GM21717 (cell line): Measurements from ENCODE around the gene ABCC8.
"Not testable (repeated sequence)": the region's sequence is repeated elsewhere in the genome, so short reads cannot be mapped to it uniquely, and the experiment has no call there.

Source experiments
- ATAC-seq: cut with Tn5 transposase; IDR thresholded peaks from one replicate; pipeline ENCODE4 v1.9.1; 2021; ENCODE audit warnings: mild to moderate bottlenecking, moderate library complexity; ENCODE audit not compliant: unreplicated experiment

ABCC8 gene

DNA sequence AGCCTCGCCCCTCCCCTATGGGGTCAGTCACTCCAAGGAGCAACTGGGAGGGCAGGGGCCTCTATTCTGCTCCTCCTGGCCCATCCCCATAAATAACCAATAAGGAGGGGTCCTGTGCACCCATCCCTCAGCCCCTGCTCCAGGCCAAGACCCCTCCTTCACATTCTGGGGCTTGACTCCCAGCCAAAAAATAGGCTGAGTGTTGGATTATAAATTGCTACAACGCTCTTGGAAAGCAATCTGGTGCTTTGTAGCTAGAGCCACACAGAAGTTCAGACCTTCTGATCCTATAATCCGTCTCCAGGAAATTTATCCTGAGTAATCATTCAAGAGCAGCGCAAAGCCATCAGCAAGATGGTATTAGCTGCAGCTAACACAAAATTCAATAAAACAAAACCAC is 42.5 kb downstream of the ABCC8 start:
- ATAC-seq, result no peak

DNA sequence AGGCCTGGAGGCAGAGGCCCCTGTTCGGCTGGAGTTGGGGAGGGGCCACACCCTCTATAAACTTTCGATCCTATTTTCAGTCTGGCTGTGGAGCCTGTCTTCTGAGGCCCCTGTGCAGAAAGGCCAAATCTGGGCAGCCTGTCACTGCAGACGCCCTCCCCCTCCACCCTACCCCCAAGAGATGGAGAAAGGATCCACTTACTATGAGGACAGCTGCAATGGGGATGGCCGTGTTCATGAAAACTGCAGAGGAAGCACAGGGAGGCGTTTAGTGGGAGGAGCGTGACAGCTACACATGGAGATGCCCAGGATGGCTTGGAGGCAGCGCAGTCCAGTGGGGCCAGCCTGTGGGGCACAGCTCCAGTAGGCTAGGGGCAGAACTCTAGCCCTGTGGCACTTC is 44.6 kb downstream of the ABCC8 start:
- no peak for ATAC-seq

DNA sequence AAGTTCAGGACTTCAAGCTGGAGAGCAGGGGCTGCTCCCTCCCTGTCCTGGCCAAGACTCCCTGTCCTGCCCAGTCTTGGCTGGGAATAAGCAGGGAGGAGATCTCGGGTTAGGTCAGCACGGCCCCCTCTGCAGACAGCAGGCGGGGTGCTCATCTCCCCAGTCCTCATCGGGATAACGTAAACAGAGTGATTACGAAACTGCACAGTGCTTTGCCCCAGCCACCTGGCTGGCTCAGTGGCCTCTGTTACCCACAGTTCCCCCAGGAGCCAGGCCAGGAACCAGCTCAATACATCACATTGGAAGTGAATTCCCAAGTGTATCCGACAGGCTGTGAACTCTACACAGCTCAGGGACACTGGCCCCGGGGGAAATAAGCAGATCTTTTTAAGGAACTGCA is 45.5 kb downstream of the ABCC8 start:
- no peak for ATAC-seq

DNA sequence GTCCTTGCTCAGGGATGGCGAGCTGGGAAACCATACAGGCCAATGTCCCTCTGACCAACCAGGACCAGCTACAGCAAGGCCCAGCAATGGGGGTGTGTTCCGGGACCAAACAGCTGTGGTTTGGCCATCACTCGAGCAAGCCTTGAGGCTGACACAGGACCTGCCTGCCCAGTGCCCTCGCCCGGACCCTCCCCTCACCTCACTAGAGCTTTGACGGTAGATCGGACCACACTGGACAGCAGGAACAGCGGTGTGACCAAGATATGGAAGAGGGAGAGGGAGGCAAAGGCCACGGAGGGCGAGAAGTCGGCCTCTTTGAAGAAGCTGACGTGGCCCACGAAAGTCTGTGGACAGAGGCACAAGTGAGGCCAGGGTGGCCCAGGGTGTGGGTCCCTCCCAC is 46.0 kb downstream of the ABCC8 start:
- ATAC-seq, result no peak

DNA sequence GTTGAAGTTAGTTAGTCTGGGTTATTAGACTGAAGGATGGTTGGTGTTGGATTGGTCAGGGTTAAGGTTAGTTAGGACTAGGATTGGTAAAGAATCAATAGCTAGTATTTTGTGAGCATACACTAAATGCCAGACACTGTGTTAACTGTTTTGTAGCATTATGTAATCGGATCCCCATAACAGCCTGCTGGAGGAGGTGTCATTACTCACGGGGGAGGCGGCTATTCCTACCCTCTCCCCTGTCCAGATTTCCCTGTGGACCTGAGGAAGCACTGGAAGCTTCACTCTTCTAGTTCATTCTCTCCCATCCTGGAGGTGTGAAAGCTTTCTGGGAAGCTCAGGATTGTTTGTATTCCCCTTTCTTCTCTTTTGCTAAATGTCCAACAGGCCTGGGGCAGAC is 47.7 kb downstream of the ABCC8 start:
- ATAC-seq, result no peak

DNA sequence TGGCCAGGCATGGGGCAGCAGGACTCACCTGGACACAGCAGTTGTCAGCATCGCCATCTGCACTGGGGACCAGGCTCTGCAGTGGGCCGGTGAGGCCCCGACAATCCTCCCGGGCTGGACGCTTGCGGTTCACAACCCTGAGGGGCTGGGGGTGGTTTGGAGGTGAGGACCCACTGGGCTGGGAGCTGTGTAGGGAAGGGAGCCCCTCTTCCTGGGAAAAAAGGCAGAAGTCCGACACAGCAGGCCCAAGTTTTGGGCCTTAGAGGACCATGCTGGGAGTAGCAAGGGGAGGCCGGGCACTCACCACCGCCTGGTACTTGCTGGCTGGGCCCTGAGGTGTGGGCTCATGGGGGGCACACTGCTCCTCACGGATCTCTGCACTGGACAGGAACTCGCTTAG is 48.4 kb downstream of the ABCC8 start:
- ATAC-seq, result no peak

DNA sequence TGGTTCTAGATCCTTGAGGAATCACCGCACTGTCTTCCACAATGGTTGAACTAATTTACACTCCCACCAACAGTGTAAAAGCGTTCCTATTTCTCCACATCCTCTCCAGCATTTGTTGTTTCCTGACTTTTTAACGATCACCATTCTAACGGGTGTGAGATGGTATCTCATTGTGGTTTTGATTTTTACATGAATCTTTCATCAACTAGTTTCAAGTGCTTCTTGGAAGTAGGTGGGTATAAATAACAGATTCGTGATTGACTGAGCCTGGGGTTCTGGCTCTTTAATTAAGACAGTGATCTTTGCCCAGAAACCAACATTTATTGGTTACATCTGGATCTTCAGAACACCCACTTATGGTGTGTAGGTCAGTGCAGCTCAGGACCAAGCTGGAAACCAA is 50.4 kb downstream of the ABCC8 start:
- not testable (repeated sequence) for ATAC-seq

DNA sequence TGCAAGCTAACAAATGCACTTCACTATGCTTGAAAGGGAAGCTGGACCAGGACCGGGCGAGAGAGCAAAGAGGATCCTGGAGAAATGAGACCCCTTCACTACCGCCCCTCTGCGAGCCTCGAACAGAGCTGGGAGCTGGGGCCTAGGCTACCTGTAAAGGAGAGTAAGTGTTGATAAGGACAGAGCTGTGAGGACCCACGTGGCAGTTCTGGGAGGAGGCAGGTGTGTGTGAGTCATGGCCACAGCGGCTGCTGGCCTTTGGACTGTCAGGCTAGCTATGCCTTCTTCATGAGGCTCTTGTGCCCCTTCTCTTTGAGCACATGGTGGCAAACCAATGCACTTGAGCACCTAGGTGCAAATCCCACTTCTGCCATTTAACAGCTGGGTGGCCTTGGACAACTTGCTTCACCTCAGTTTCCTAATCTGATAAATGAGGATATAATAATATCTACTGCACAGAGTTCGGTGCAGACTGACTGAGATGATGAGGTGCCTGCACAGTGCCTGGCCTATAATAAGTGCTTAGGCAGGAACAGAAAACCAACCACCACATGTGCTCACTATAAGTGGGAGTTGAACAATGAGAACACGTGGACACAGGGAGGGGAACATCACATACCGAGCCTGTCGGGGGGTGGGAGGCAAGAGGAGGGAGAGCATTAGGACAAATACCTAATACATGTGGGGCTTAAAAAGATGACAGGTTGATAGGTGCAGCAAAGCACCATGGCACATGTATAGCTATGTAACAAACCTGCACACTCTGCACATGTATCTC is 52.9 kb downstream of the ABCC8 start:
- no peak for ATAC-seq

DNA sequence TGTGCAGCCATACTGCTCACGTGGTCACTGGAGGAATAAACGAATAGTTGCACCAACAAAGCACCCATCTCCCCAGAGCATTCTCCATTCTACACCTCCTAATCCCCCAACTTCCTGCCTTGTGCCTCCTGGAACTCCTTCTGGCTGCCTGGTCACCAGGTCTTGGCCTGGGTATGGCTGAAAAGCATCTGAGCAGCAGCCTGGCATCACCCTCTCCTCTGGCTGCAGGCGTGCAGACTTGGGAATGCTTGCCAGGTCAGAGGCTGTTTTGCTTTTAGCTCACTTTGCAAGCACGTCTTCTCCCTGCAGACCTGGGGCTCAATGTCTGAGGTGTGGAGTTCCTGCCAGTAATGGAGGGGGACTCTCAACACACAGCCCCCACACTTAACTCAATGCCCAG is 54.9 kb downstream of the ABCC8 start:
- ATAC-seq, result no peak

DNA sequence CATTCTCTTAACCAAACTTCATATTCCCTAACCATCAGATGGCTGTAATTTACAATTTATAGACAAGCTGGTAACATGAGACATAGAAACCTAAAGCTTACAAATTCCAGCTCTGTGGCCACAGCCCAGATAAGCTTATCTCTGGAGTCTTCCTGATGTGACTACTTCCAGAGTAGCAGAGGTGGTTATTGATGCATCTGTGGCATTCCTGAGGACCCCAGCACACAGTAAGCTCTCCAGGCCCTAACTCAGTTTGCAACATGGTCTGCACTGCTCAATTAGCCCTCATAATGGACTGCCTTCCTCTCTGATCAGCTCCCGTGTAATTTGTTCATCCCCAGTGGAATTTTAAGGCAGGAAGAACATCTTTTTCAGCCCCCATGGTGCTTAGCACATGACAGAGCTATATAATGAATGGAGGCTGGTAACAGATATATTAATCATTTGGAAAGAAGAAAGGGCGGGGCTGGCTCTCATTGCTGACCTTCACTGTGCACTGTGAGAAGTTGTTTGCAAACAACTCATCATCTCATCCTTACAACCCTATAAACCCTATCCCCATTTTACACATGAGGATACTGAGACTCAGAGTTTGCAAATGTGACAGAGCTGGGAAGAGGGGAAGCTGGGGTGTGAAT is 58.1 kb downstream of the ABCC8 start:
- no peak for ATAC-seq

DNA sequence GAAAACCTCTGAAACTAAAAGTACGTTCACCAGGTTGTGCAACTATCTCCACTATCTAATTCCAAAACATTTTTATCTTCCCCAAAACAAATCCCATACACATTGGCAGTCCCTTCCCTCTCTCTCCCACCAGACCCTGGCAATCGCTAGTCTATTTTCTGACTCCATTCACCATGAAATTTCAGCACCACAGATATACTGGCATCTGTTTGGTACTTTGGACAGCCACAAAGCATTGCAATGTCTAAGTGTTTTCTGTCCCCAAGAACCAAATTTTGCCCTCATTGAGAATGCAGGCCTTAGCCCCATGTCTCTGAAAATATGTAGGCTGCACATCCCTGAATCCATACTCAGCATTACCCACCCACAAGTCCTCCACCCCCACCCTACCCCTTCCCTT is 60.2 kb downstream of the ABCC8 start:
- no peak for ATAC-seq

DNA sequence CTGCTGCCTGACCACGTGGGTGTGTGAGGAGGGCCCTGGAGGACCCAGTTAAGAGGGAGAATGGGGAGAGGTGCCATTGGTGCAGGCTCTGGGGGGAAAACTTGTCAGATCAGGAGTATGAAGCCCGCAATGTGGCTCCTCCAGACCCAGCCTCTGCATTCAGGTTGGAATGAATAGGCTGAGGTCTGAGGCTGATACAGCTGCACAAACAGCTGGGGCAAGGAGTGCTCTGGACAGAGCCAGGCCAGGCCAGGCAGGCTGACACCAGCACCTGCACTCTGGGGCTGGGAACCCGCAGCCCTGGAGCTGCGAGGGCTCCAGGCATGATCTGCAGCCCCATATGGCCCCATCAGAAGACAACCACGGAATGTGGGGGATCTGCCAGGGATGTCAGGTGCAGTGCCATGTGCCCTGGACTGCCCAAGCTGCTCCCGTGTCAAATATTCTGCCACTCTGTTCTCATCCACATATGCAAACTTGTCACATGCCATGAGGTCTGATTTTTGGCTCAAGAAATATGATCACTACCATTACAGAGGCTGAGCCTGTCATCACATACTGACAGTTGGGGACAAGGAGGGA is 61.0 kb downstream of the ABCC8 start:
- no peak for ATAC-seq

DNA sequence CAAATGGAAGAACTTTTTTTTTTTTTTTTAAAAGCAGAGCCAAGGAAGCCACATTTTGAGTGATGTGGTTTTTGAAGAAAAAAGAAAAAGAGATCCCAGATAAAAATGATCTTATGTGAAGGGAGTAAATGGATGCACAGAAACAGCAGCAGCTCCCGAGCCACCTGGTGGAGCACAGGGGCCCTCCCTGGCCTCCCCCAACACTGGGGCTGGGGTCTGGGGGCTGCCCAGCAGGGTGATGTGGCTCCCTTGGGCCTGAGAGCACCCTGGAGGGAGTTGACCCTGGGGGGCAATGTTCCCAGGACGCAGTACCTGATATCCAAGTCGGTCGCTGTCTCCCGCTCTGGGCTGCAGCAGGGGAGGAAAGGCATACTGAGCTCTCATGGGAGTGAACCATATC is 61.7 kb downstream of the ABCC8 start:
- no peak for ATAC-seq

DNA sequence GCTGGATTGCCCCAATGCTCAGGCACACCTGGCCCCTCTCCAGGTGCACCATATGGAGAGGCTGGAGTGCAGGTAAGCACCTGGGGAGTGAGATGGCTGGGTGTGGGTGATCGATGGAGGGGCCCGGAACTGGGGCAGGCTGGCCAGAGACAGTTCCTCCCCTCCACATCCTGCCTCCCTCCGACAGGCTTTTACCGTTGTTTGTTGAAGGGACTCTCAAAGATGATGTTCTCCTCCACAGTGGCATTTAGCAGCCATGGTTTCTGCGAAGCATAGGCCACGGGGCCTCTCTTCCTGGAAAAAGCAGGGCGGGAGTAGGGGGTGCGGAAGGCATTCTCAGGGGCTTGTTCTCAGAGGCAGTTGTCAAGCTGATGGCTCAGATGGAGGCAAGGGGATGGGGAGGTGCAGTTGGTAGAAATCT is 62.3 kb downstream of the ABCC8 start:
- ATAC-seq, result no peak

DNA sequence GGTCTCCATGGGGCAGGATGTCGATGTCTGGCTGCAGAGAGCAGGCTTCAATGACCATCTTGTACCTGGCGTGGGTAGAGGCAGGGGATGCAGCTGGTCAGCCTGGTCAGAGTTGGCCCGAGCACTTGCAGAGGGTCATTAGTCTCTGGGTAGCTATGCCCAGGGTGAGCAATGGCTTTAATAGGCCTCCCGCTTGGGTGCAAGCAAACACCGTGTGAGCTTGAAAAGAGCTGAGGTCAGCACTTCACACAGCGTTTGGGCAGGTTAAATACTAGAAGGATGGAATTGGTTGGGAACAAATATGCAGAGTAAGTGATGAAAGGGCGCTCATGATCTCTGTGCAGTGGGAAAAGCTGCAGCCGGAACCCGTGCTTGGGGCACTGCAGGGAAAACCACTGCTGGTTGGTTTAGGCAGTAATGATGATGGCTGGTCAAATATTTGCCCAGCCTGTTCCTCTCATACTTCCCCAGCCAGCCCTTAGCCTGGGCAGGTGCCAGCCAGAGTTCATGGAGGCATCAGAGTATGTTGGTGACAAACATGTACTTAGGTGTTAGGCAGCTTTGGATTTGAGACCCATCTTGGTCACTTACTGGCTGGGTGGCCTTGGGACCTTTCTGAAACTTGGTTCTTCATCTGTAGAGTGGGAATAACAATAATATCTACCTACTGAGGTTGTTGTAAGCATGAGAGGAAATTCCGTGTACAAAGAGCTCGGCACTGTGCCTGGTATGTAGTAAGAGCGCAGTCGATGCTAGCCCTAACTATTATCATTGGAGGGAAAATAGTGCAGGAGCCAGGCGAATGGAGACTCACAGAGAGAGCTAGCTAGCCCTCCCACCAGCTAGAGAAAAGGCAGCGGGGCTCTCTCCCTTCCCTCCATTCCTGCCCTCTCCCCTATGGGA is 63.0 kb downstream of the ABCC8 start:
- no peak for ATAC-seq

DNA sequence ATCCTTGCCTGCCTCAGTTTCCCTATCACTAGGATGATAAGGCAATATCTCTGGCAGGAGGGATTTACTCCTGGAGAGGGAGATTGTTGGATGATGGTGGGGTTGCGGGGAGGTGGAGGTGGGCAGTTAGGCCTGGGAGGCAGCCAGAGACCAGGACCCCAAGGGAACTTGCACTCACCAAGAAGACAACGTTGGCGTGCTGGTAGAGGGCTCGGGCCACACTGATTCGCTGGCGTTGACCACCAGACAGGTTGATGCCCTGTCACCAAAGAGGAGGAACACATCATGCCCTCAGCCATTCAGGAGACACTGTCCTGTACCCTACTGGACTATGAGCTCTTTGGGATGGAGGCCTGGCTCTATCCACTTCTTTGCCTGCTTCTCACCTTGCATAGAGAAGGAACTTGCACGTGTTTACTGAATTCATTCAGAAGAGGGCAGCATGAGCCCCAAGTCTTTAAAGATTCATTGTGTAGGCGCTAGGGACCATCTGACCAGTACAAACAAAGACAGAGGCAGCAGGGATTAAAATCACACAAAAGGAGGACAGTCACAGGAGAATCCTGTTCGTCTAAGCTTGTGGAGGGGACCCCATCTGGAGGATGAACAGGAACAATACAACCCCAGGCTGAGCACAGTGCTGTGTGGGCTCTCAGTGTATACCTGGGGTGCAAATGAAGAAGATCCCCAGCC is 64.0 kb downstream of the ABCC8 start:
- ATAC-seq, result no peak

DNA sequence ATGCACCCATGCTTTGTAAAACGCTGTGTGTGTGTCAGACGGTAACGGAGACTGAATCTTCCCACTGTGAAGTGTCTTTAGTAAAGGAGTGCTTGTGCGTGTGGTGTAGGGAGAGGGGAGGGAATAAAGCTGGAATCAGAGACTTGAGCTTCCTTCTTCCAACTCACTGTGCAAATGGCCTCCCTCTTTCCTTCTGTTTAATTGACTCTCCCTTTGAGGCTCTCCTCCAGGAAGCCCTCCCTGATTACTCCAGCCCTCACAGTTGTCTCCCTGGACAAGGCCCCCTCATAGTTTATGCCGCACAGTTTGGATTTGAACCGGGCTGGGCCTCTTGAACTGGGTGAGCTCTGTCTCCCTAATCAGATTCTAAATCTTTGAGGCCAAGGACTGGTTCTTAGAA is 65.2 kb downstream of the ABCC8 start:
- no peak for ATAC-seq

DNA sequence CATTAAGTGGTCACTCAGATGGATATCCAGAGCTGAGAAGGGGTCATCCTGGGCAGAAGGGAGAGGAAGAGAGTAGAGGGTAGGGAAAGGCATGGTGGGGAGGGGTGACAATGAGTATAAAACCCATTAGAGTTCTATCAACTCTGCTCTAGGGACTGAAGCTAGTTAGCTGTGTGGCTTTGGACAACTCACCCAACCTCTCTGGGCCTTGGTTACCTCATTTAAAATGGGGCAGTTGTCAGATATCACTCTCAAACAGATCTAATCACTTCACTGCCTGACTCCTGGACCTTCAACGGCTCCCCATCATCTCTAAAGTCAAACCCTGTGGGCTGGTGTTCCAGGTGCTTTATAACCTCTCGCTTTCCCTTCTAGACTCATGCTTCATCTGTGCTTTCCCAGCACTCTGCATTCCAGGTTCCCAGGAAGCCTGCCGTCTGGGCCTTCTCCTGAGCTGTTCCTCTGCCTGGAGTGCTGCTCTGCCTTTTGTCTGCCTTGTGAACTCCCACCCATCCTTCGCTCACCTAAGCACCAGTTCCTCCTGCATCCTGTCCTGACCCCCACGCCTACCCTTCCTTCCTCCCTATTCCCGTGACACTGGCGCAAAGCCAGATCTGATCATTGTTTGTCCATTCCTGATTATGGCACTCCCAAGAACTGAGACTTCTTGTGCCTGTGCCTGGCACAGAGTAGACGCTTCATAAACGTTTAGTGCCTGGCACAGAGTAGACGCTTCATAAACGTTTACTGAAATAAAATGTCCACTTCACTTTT is 65.9 kb downstream of the ABCC8 start:
- no peak for ATAC-seq

DNA sequence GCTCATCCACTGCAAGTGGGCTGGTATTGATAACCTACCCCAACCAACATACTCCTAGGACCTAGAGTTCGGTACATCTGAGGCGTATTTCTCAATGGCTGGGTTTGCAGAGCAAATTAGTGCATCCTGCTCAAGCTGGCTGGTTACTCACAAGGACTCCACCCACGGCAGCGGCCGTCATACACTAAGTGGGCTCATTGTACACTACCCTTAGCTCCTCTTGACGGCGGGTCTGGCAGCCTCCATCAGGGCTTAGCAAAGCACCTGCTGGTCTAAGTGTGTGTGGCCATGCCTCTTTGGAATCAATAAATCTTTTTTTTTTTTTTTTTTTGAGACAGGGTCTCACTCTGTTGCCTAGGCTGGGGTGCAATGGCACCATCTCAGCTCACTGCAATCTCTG is 68.0 kb downstream of the ABCC8 start:
- no peak for ATAC-seq

DNA sequence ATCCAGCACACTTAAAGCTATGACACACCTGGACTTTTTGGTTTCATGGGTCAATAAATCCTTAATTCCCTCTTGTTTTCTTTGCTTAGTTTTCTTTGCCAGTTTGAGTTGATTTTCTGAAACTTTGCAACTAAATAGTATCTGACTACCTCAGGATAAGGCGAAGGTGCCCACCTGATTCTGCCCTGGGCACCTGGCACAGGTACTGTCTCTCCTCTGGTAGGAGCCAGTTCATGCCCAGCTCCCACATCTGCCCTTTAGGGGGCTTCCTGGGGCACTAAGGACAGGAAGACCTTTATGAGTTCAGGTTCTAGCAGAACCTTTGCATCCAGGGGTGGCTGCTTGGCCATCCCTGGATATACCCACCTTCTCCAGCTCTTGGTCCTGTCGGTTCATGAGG is 68.6 kb downstream of the ABCC8 start:
- ATAC-seq, result no peak
